Measurements from ENCODE around the gene SYNGR4.

GRCh38 chr19:48400018-48400742, 36.0 kb downstream of the SYNGR4 start:
- TF ChIP-seq CTCF (IDR thresholded peaks at IDR 0.05) (no peak), POLR2A (IDR thresholded peaks at IDR 0.05) (no peak), EP300 (IDR thresholded peaks at IDR 0.05) (no peak)
